ENCODE measurements around the gene KRTAP19-4. TPM values are rescaled to one million over a fixed set of nuclear protein-coding genes. Genes with fewer than 3 reads are reported as not detected.
"Not testable (repeated sequence)": the region's sequence is repeated elsewhere in the genome, so short reads cannot be mapped to it uniquely, and the experiment has no call there.

The KRTAP19-4 gene
- polyA plus RNA-seq, 3 donors = not detected

- H3K79me2 ChIP-seq (ENCODE audit: insufficient read depth, low read length) = no peaks in the 10 kb centered on the region
- no peaks in the 10 kb centered on the region for H3K36me3 ChIP-seq (replicated peaks in 1 of 2; ENCODE audit: control insufficient read depth in 1 of 2, insufficient read depth in 2 of 2, low read length in 2 of 2)
- no peaks in the 10 kb centered on the region for H3K4me1 ChIP-seq (ENCODE audit: control insufficient read depth in 1 of 2, insufficient read depth in 2 of 2, low read length in 2 of 2)
- H4K20me1 ChIP-seq (ENCODE audit: insufficient read depth, low read length) = no peaks in the 10 kb centered on the region
- no peak for TF ChIP-seq CTCF (IDR thresholded peaks at IDR 0.05)
- Mint-ChIP-seq H3K36me3 (no peaks in the 10 kb centered on the region), H3K27ac (no peak overlapping the region), H3K4me3 (no peak overlapping the region), H3K9me3 (peaks cover 0 to 9% (median 4%) of the 10 kb centered on the region in 7 donors), H3K4me1 (no peaks in the 10 kb centered on the region), H3K27me3 (ENCODE audit: low read depth in 3 of 3) (peaks cover 0 to 3% (median 0%) of the 10 kb centered on the region in 3 donors)
- H3K9me3 ChIP-seq (replicated peaks in 1 of 2; ENCODE audit: control insufficient read depth in 1 of 2, insufficient read depth in 1 of 2, low read length in 2 of 2) = peaks cover 3% of the 10 kb centered on the region in 2 donors
- no peaks in the 10 kb centered on the region for H3K27me3 ChIP-seq (ENCODE audit: control insufficient read depth in 2 of 2, insufficient read depth in 2 of 2, low read length in 2 of 2)
- no peak overlapping the region for H2AFZ ChIP-seq (ENCODE audit: insufficient read depth, low read depth, low read length, poor library complexity, severe bottlenecking)
- H3K4me2 ChIP-seq (replicated peaks; ENCODE audit: extremely low read depth, low read length, poor library complexity, severe bottlenecking) = no peak overlapping the region
- H3K9ac ChIP-seq (ENCODE audit: insufficient read depth, low read length, poor library complexity, severe bottlenecking) = no peak overlapping the region
- whole genome bisulfite sequencing (ENCODE audit: insufficient coverage) = no CpG with 5 or more reads among the region's 1 CpG
- H3K4me3 ChIP-seq (replicated peaks in 1 of 3; ENCODE audit: low read depth in 2 of 3, low read length in 3 of 3) = no peak overlapping the region
- no peak overlapping the region for H3K27ac ChIP-seq (ENCODE audit: low read depth in 1 of 2, low read length in 2 of 2)
- intact Hi-C loops (cut with micrococcal nuclease) = no loop called here
- DNase-seq = no peak
These were observed 21.9 kb upstream of the KRTAP19-4 start for GRCh38 chr21:30518876-30519275.

- WGBS (ENCODE audit: insufficient coverage) = 70% methylated on average over 1 of the region's 1 CpG
- no peaks in the 10 kb centered on the region for H3K36me3 Mint-ChIP-seq
- DNase-seq = no peak
These were observed 18.7 kb upstream of the KRTAP19-4 start for GRCh38 chr21:30515681-30516080.

GRCh38 chr21:30505621-30506205 lies 8.7 kb upstream of the KRTAP19-4 start:
- H3K27ac Mint-ChIP-seq; H3K4me1 Mint-ChIP-seq; H3K9ac ChIP-seq (ENCODE audit: insufficient read depth, low read length, poor library complexity, severe bottlenecking); H3K27me3 ChIP-seq (ENCODE audit: control insufficient read depth in 2 of 2, insufficient read depth in 2 of 2, low read length in 2 of 2); H3K9me3 ChIP-seq (replicated peaks in 1 of 2; ENCODE audit: control insufficient read depth in 1 of 2, insufficient read depth in 1 of 2, low read length in 2 of 2); H3K36me3 ChIP-seq (replicated peaks in 1 of 2; ENCODE audit: control insufficient read depth in 1 of 2, insufficient read depth in 2 of 2, low read length in 2 of 2); H3K4me1 ChIP-seq (ENCODE audit: control insufficient read depth in 1 of 2, insufficient read depth in 2 of 2, low read length in 2 of 2); intact Hi-C loops (cut with micrococcal nuclease); H3K27ac ChIP-seq (ENCODE audit: low read depth in 1 of 2, low read length in 2 of 2); H3K4me2 ChIP-seq (replicated peaks; ENCODE audit: extremely low read depth, low read length, poor library complexity, severe bottlenecking); H3K36me3 Mint-ChIP-seq; H3K4me3 Mint-ChIP-seq; H4K20me1 ChIP-seq (ENCODE audit: insufficient read depth, low read length); H2AFZ ChIP-seq (ENCODE audit: insufficient read depth, low read depth, low read length, poor library complexity, severe bottlenecking); H3K27me3 Mint-ChIP-seq (ENCODE audit: low read depth in 3 of 3); DNase-seq; H3K79me2 ChIP-seq (ENCODE audit: insufficient read depth, low read length); H3K9me3 Mint-ChIP-seq; H3K4me3 ChIP-seq (replicated peaks in 1 of 3; ENCODE audit: low read depth in 2 of 3, low read length in 3 of 3): not testable (repeated sequence)
- 100% methylated on average over 1 of the region's 4 CpGs for WGBS (ENCODE audit: insufficient coverage)

More at GRCh38 chr21:30515681-30516080, 18.7 kb upstream of the KRTAP19-4 start:
- Histone ChIP-seq H4K20me1 (ENCODE audit: insufficient read depth, low read length) (no peaks in the 10 kb centered on the region), H3K79me2 (ENCODE audit: insufficient read depth, low read length) (no peaks in the 10 kb centered on the region), H3K4me2 (replicated peaks; ENCODE audit: extremely low read depth, low read length, poor library complexity, severe bottlenecking) (no peak overlapping the region), H3K4me1 (ENCODE audit: control insufficient read depth in 1 of 2, insufficient read depth in 2 of 2, low read length in 2 of 2) (no peaks in the 10 kb centered on the region), H3K27ac (ENCODE audit: low read depth in 1 of 2, low read length in 2 of 2) (no peak overlapping the region), H3K27me3 (ENCODE audit: control insufficient read depth in 2 of 2, insufficient read depth in 2 of 2, low read length in 2 of 2) (no peaks in the 10 kb centered on the region), H3K36me3 (replicated peaks in 1 of 2; ENCODE audit: control insufficient read depth in 1 of 2, insufficient read depth in 2 of 2, low read length in 2 of 2) (no peaks in the 10 kb centered on the region), H3K9ac (ENCODE audit: insufficient read depth, low read length, poor library complexity, severe bottlenecking) (no peak overlapping the region), H2AFZ (ENCODE audit: insufficient read depth, low read depth, low read length, poor library complexity, severe bottlenecking) (no peak overlapping the region), H3K4me3 (replicated peaks in 1 of 3; ENCODE audit: low read depth in 2 of 3, low read length in 3 of 3) (no peak overlapping the region), H3K9me3 (replicated peaks in 1 of 2; ENCODE audit: control insufficient read depth in 1 of 2, insufficient read depth in 1 of 2, low read length in 2 of 2) (peaks cover 0 to 8% of the 10 kb centered on the region in 2 donors)
- TF ChIP-seq CTCF (IDR thresholded peaks at IDR 0.05) = no peak
- Mint-ChIP-seq H3K27ac (no peak overlapping the region), H3K27me3 (ENCODE audit: low read depth in 3 of 3) (peaks cover 0 to 3% (median 0%) of the 10 kb centered on the region in 3 donors), H3K9me3 (peaks cover 0 to 12% (median 3%) of the 10 kb centered on the region in 7 donors), H3K4me3 (no peak overlapping the region), H3K4me1 (no peaks in the 10 kb centered on the region)
- intact Hi-C loops (cut with micrococcal nuclease) = no loop called here

Measured in CD14-positive monocyte (primary cell).